Gastroesophageal sphincter (tissue), 3 donors: ENCODE data around the gene PNKP.

Experiments used
- CTCF ChIP-seq, 4 experiments: fragments of 200-600 bp in 2 of 4; fragments of 450-650 bp in 2 of 4; sonication (generic) in 1 of 4; IDR thresholded peaks; one replicate each; pipeline ENCODE4 v1.5.1; 2017 to 2019; ENCODE audit warnings: antibody characterized with exemption in 4 of 4, mild to moderate bottlenecking in 2 of 4, moderate library complexity in 2 of 4
- POLR2AphosphoS5 ChIP-seq: sonication (generic); formaldehyde crosslinking; IDR thresholded peaks from one replicate; pipeline ENCODE4 v1.6.1; 2017; ENCODE audit warnings: antibody characterized with exemption

- TF ChIP-seq CTCF (IDR thresholded peaks at IDR 0.05) (no peak), POLR2AphosphoS5 (no peak)
Measured at GRCh38 chr19:49823472-49823871, 43.9 kb downstream of the PNKP start.
